Measurements from ENCODE around the gene SYNE1.

- TF ChIP-seq CTCF (IDR thresholded peaks at IDR 0.05) (peak in 1 of 4 experiments; percentile 7), POLR2A (IDR thresholded peaks at IDR 0.05) (no peak), POLR2AphosphoS5 (IDR thresholded peaks at IDR 0.05) (no peak)
Observed at GRCh38 chr6:152595499-152595898, 41.7 kb downstream of the SYNE1 start.

All from sigmoid colon (tissue), 4 donors.